K562 (cell line): ENCODE measurements around the gene RPUSD2. TPM values are rescaled to one million over a fixed set of nuclear protein-coding genes. Genes with fewer than 3 reads are reported as not detected.
A peak's percentile ranks its signal among the peaks of the same experiment; 100 is the strongest.

Experiments
- BDP1 ChIP-seq: IDR thresholded peaks from 3 replicates; pipeline ENCODE4 v1.6.1; 2011; ENCODE audit not compliant: insufficient read length, insufficient read depth
- CBX2 ChIP-seq: fragments of 200-600 bp; sonication (generic); IDR thresholded peaks from one replicate; pipeline ENCODE4 v1.6.1; 2012; ENCODE audit warnings: mild to moderate bottlenecking, low read length, inconsistent platforms; ENCODE audit not compliant: insufficient read depth, poor library complexity, severe bottlenecking
- CEBPZ ChIP-seq: fragments of 150-350 bp; IDR thresholded peaks from 2 replicates; pipeline ENCODE4 v1.6.1; 2014; ENCODE audit warnings: low read depth, mild to moderate bottlenecking, low read length, borderline replicate concordance
- CHD1 ChIP-seq: fragments of 200-600 bp; sonication (generic); IDR thresholded peaks from one replicate; pipeline ENCODE4 v1.6.1; 2012; ENCODE audit warnings: mild to moderate bottlenecking, moderate library complexity, low read length, inconsistent platforms
- COPS2 ChIP-seq: fragments of 450-650 bp; conservative IDR thresholded peaks from 2 replicates; pipeline ENCODE4 v1.6.1; 2016; ENCODE audit warnings: mild to moderate bottlenecking, moderate library complexity
- EP400 ChIP-seq: fragments of 450-650 bp; IDR thresholded peaks from 2 replicates; pipeline ENCODE4 v1.6.1; 2017; ENCODE audit warnings: antibody characterized with exemption, mild to moderate bottlenecking, moderate library complexity
- FOS ChIP-seq: IDR thresholded peaks from 3 replicates; pipeline ENCODE4 v1.6.1; 2011; ENCODE audit not compliant: insufficient read length; ENCODE audit errors: extremely low read depth
- IRF2 ChIP-seq: sonication (generic); formaldehyde crosslinking; IDR thresholded peaks from 2 replicates; pipeline ENCODE4 v1.8.1; 2022; ENCODE audit warnings: mild to moderate bottlenecking, missing genetic modification reagents
- KLF16 ChIP-seq: IDR thresholded peaks from 2 replicates; pipeline ENCODE4 v1.6.1; 2016; ENCODE audit warnings: antibody characterized with exemption
- L3MBTL2 ChIP-seq: fragments of 450-650 bp; IDR thresholded peaks from 2 replicates; pipeline ENCODE4 v1.6.1; 2016; ENCODE audit warnings: mild to moderate bottlenecking, moderate library complexity
- NFE2 ChIP-seq: IDR thresholded peaks from 2 replicates; pipeline ENCODE4 v1.6.1; 2014; ENCODE audit warnings: antibody characterized with exemption, low read depth
- NR3C1 ChIP-seq: sonication (generic); formaldehyde crosslinking; IDR thresholded peaks from 2 replicates; pipeline ENCODE4 v1.8.1; 2022; ENCODE audit warnings: missing genetic modification reagents
- PML ChIP-seq: IDR thresholded peaks from 2 replicates; pipeline ENCODE4 v1.6.1; 2012; ENCODE audit warnings: low read length, inconsistent platforms
- RBM17 ChIP-seq: fragments of 200-400 bp; formaldehyde crosslinking; IDR thresholded peaks from 2 replicates; pipeline ENCODE4 v1.6.1; 2017; ENCODE audit warnings: low read depth, mild to moderate bottlenecking, low read length, borderline replicate concordance
- SMARCB1 ChIP-seq: IDR thresholded peaks from 2 replicates; pipeline ENCODE4 v1.6.1; 2011; ENCODE audit warnings: improper control_type of control experiment, low read depth; ENCODE audit not compliant: insufficient read length
- TEAD2 ChIP-seq: fragments of 450-650 bp; IDR thresholded peaks from 2 replicates; pipeline ENCODE4 v1.6.1; 2016; ENCODE audit warnings: missing genetic modification characterization, control low read depth, missing compliant biosample characterization
- ZFP91 ChIP-seq: sonication (generic); formaldehyde crosslinking; IDR thresholded peaks from 2 replicates; pipeline ENCODE4 v1.8.0; 2022; ENCODE audit warnings: mild to moderate bottlenecking, missing genetic modification reagents
- ZNF134 ChIP-seq: fragments of 250-450 bp; sonication (Bioruptor Pico); conservative IDR thresholded peaks from 2 replicates; pipeline ENCODE4 v1.4.0; 2020
- ZNF316 ChIP-seq: fragments of 450-650 bp; IDR thresholded peaks from 2 replicates; pipeline ENCODE4 v1.6.1; 2016
- ZNF79 ChIP-seq: fragments of 250-450 bp; sonication (Bioruptor Pico); IDR thresholded peaks from 2 replicates; pipeline ENCODE4 v1.4.0; 2020; ENCODE audit warnings: low read depth, mild to moderate bottlenecking, moderate library complexity
- polyA plus RNA-seq, 8 experiments: library from polyadenylated mRNA; depleted of rRNA in 4 of 8; stranded (reverse) in 5 of 8; unstranded in 3 of 8; fragments of >200 nt; fragmentation: Nextera tagmentation in 2 of 8; fragmentation: Illumina TruSeq in 1 of 8; extraction: Ambion mirVana in 2 of 8; extraction: Trizol in 1 of 8; gene quantifications; 2 replicates each; pipeline versions ENCODE4 v1.2.1 to v1.2.3, GENCODE V29; 2011 to 2014; ENCODE audit warnings: inconsistent platforms in 1 of 8, missing spikeins in 1 of 8
- total RNA-seq, 7 experiments: library from RNA; depleted of rRNA in 6 of 7; stranded (reverse); fragments of >200 nt in 6 of 7; fragmentation: Illumina TruSeq in 2 of 7; extraction: Trizol in 2 of 7; gene quantifications; 2 replicates each; pipeline versions ENCODE4 v1.2.1 to v1.2.3, GENCODE V29; 2011 to 2021; ENCODE audit warnings: low replicate concordance in 1 of 7
- TF ChIP-seq, protein P1 (sequence below): fragments of 450-650 bp; IDR thresholded peaks from 2 replicates; pipeline ENCODE4 v1.6.1; 2014; ENCODE audit warnings: low read depth, mild to moderate bottlenecking, moderate library complexity, borderline replicate concordance

Gene RPUSD2
- total and polyA plus RNA-seq, 9 of the 15 experiments (the other 6 are each of a cell fraction or from before 2014, with no cell fraction given), result 3.7 to 30.2 (median 14.3) TPM

GRCh38 chr15:40558952-40559742, 10.0 kb upstream of the RPUSD2 start (continued):
- TF ChIP-seq RBM17 (no peak), COPS2 (no peak), EP400 (peak; percentile 62), ZNF134 (CRISPR knock-in tag) (no peak), KLF16 (peak; percentile 95), IRF2 (no peak), BDP1 (peak; percentile 23), L3MBTL2 (peak; percentile 81), ZNF316 (peak; percentile 38), NFE2 (peak; percentile 41), CEBPZ (no peak), CHD1 (no peak), ZFP91 (CRISPR knock-in tag) (no peak), ZNF79 (CRISPR knock-in tag) (no peak), SMARCB1 (peak; percentile 52), NR3C1 (no peak), CBX2 (no peak), TEAD2 (no peak), PML (peak; percentile 97), FOS (no peak)
- TF ChIP-seq, protein P1, sequence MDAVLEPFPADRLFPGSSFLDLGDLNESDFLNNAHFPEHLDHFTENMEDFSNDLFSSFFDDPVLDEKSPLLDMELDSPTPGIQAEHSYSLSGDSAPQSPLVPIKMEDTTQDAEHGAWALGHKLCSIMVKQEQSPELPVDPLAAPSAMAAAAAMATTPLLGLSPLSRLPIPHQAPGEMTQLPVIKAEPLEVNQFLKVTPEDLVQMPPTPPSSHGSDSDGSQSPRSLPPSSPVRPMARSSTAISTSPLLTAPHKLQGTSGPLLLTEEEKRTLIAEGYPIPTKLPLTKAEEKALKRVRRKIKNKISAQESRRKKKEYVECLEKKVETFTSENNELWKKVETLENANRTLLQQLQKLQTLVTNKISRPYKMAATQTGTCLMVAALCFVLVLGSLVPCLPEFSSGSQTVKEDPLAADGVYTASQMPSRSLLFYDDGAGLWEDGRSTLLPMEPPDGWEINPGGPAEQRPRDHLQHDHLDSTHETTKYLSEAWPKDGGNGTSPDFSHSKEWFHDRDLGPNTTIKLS, result no peak
